OCI-LY1 (cell line): Measurements from ENCODE around the gene CDC42BPA.

ENCODE experiments used
- EZH2 ChIP-seq: fragments of 200-600 bp; sonication (generic), shearing (Covaris generic); IDR thresholded peaks from 2 replicates; pipeline ENCODE4 v1.8.0; 2017; ENCODE audit warnings: borderline replicate concordance, mixed run types, mild to moderate bottlenecking, antibody characterized with exemption, low read length, moderate library complexity, mixed read lengths
- TF ChIP-seq, protein P1 (sequence below): fragments of 200-600 bp; sonication (generic), shearing (Covaris generic); IDR thresholded peaks from 2 replicates; pipeline ENCODE4 v1.5.1; 2017; ENCODE audit warnings: mild to moderate bottlenecking, antibody characterized with exemption, low read length, moderate library complexity, mixed read lengths

DNA sequence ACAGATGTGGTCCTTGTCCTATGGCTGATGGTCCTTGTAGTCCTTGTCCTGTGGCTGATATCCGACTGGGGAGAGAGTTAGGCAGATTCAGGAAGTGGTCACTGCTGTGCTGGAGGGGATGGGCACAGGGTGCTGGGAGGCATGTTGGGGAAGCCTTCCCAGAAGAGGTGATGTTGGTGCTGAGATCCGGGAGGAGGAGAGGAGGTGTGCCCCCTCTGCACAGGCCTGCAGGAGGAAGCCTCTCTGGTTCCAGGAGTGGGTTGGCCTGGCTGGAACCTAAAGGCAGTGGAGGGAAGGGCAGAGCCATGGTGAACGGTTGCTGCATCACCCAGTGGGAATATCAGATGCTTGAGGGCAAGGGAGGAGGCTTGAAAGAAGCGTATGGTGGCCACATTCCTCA, 363.5 kb downstream of the CDC42BPA start:
- TF ChIP-seq, protein P1, sequence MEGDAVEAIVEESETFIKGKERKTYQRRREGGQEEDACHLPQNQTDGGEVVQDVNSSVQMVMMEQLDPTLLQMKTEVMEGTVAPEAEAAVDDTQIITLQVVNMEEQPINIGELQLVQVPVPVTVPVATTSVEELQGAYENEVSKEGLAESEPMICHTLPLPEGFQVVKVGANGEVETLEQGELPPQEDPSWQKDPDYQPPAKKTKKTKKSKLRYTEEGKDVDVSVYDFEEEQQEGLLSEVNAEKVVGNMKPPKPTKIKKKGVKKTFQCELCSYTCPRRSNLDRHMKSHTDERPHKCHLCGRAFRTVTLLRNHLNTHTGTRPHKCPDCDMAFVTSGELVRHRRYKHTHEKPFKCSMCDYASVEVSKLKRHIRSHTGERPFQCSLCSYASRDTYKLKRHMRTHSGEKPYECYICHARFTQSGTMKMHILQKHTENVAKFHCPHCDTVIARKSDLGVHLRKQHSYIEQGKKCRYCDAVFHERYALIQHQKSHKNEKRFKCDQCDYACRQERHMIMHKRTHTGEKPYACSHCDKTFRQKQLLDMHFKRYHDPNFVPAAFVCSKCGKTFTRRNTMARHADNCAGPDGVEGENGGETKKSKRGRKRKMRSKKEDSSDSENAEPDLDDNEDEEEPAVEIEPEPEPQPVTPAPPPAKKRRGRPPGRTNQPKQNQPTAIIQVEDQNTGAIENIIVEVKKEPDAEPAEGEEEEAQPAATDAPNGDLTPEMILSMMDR: no peak
- no peak for TF ChIP-seq EZH2
